ENCODE results near the gene NPIPA1.
"Not testable (repeated sequence)": the region's sequence is repeated elsewhere in the genome, so short reads cannot be mapped to it uniquely, and the experiment has no call there.

Gene NPIPA1

GRCh38 chr16:14975418-14976194, 38.4 kb downstream of the NPIPA1 start:
- in situ Hi-C loops (cut with MboI; ENCODE audit: low pct_unique_long_range_greater_than_20kb, low sequenced_read_pairs, unreplicated experiment); DNase-seq (ENCODE audit: low spot score): not testable (repeated sequence)

- in situ Hi-C loops (cut with MboI; ENCODE audit: low pct_unique_long_range_greater_than_20kb, low sequenced_read_pairs, unreplicated experiment); DNase-seq (ENCODE audit: low spot score): not testable (repeated sequence)
These were observed 39.9 kb downstream of the NPIPA1 start for GRCh38 chr16:14976971-14977736.

- DNase-seq (ENCODE audit: low spot score); in situ Hi-C loops (cut with MboI; ENCODE audit: low pct_unique_long_range_greater_than_20kb, low sequenced_read_pairs, unreplicated experiment): not testable (repeated sequence)
These were observed 41.0 kb downstream of the NPIPA1 start for GRCh38 chr16:14978281-14978680.

GRCh38 chr16:14978908-14979307, 41.7 kb downstream of the NPIPA1 start:
- DNase-seq (ENCODE audit: low spot score); in situ Hi-C loops (cut with MboI; ENCODE audit: low pct_unique_long_range_greater_than_20kb, low sequenced_read_pairs, unreplicated experiment): not testable (repeated sequence)

- in situ Hi-C loops (cut with MboI; ENCODE audit: low pct_unique_long_range_greater_than_20kb, low sequenced_read_pairs, unreplicated experiment); DNase-seq (ENCODE audit: low spot score): not testable (repeated sequence)
These were observed 44.0 kb downstream of the NPIPA1 start for GRCh38 chr16:14981234-14981633.

GRCh38 chr16:14982521-14982920, 45.3 kb downstream of the NPIPA1 start:
- in situ Hi-C loops (cut with MboI; ENCODE audit: low pct_unique_long_range_greater_than_20kb, low sequenced_read_pairs, unreplicated experiment); DNase-seq (ENCODE audit: low spot score): not testable (repeated sequence)

- in situ Hi-C loops (cut with MboI; ENCODE audit: low pct_unique_long_range_greater_than_20kb, low sequenced_read_pairs, unreplicated experiment); DNase-seq (ENCODE audit: low spot score): not testable (repeated sequence)
These were observed 50.8 kb downstream of the NPIPA1 start for GRCh38 chr16:14988092-14988491.

GRCh38 chr16:14988661-14989191, 51.5 kb downstream of the NPIPA1 start:
- in situ Hi-C loops (cut with MboI; ENCODE audit: low pct_unique_long_range_greater_than_20kb, low sequenced_read_pairs, unreplicated experiment): not testable (repeated sequence)
- peak; percentile 41 for DNase-seq (ENCODE audit: low spot score)

- in situ Hi-C loops (cut with MboI; ENCODE audit: low pct_unique_long_range_greater_than_20kb, low sequenced_read_pairs, unreplicated experiment): not testable (repeated sequence)
- DNase-seq (ENCODE audit: low spot score): peak; percentile 13
These were observed 52.3 kb downstream of the NPIPA1 start for GRCh38 chr16:14989291-14990281.

GRCh38 chr16:14993277-14994151, 56.3 kb downstream of the NPIPA1 start:
- DNase-seq (ENCODE audit: low spot score); in situ Hi-C loops (cut with MboI; ENCODE audit: low pct_unique_long_range_greater_than_20kb, low sequenced_read_pairs, unreplicated experiment): not testable (repeated sequence)

GRCh38 chr16:14996702-14997101, 59.5 kb downstream of the NPIPA1 start:
- DNase-seq (ENCODE audit: low spot score); in situ Hi-C loops (cut with MboI; ENCODE audit: low pct_unique_long_range_greater_than_20kb, low sequenced_read_pairs, unreplicated experiment): not testable (repeated sequence)

GRCh38 chr16:14998300-14998699, 61.1 kb downstream of the NPIPA1 start:
- in situ Hi-C loops (cut with MboI; ENCODE audit: low pct_unique_long_range_greater_than_20kb, low sequenced_read_pairs, unreplicated experiment); DNase-seq (ENCODE audit: low spot score): not testable (repeated sequence)

GRCh38 chr16:14999845-15000244, 62.6 kb downstream of the NPIPA1 start:
- in situ Hi-C loops (cut with MboI; ENCODE audit: low pct_unique_long_range_greater_than_20kb, low sequenced_read_pairs, unreplicated experiment); DNase-seq (ENCODE audit: low spot score): not testable (repeated sequence)
